ENCODE measurements around the gene SPSB4.
"Not testable (repeated sequence)": the region's sequence is repeated elsewhere in the genome, so short reads cannot be mapped to it uniquely, and the experiment has no call there.

Gene SPSB4

DNA sequence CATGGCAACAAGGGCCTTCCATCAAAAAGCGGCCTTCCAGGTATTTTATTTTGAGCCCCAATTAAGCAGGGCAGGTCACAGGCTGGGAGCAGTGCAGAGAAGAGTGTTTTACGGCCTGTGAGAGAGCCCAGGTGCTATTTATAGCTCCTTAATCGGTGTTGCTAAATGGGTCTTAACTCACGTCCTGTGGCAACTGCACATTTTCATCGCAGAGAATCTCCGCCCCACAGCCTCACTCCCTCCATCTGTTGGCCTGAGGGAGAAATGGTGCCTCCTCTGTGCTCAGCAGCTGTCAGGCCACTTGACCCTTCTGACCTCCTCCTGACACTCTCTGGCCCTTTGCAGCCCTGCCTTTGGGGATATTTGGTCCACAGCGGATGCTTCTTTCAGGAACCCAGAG is 58.6 kb downstream of the SPSB4 start:
- H3K79me2 ChIP-seq (ENCODE audit: insufficient read depth, low read depth): no peaks in the 10 kb centered on the region
- no peak overlapping the region for H3K27ac ChIP-seq
- no peaks in the 10 kb centered on the region for H3K36me3 ChIP-seq (ENCODE audit: insufficient read depth)
- H3K4me1 ChIP-seq (ENCODE audit: low read depth, poor library complexity, severe bottlenecking): no peaks in the 10 kb centered on the region
- no peak overlapping the region for H3K4me3 ChIP-seq (IDR thresholded peaks at IDR 0.05; ENCODE audit: insufficient read depth, low read depth, low read length)
- H4K20me1 ChIP-seq (ENCODE audit: insufficient read depth): no peaks in the 10 kb centered on the region
- no peak overlapping the region for H3K9ac ChIP-seq
- TF ChIP-seq, protein P1, sequence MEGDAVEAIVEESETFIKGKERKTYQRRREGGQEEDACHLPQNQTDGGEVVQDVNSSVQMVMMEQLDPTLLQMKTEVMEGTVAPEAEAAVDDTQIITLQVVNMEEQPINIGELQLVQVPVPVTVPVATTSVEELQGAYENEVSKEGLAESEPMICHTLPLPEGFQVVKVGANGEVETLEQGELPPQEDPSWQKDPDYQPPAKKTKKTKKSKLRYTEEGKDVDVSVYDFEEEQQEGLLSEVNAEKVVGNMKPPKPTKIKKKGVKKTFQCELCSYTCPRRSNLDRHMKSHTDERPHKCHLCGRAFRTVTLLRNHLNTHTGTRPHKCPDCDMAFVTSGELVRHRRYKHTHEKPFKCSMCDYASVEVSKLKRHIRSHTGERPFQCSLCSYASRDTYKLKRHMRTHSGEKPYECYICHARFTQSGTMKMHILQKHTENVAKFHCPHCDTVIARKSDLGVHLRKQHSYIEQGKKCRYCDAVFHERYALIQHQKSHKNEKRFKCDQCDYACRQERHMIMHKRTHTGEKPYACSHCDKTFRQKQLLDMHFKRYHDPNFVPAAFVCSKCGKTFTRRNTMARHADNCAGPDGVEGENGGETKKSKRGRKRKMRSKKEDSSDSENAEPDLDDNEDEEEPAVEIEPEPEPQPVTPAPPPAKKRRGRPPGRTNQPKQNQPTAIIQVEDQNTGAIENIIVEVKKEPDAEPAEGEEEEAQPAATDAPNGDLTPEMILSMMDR (conservative IDR thresholded peaks at IDR 0.05; ENCODE audit: low read depth, low read length): no peak
- no peak overlapping the region for H2AFZ ChIP-seq (ENCODE audit: low read depth)
- H3K27me3 ChIP-seq (ENCODE audit: insufficient read depth, low read depth): no peaks in the 10 kb centered on the region
- H3K4me2 ChIP-seq: no peak overlapping the region

DNA sequence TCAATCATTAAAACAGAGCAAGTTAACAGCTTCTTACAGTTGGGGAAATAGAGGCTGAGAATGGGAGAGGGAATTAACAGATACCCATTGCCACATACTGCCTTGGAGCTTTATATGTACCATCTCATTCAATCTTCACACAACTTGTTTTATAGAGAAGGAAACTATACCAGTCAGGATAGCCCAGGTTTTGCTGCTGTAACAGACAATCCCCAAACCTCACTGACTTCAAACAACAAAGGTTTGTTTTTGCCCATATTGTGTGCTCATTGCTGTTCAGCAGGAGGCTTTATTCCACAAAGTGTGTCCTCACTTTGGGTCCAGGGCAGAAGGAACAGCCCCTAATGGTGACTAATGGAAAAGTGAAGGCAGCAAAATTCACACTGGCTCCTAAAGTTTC is 59.2 kb downstream of the SPSB4 start:
- Histone ChIP-seq H3K27me3 (ENCODE audit: insufficient read depth, low read depth) (no peaks in the 10 kb centered on the region), H3K27ac (no peak overlapping the region), H4K20me1 (ENCODE audit: insufficient read depth) (no peaks in the 10 kb centered on the region), H3K4me1 (ENCODE audit: low read depth, poor library complexity, severe bottlenecking) (no peaks in the 10 kb centered on the region), H3K4me3 (IDR thresholded peaks at IDR 0.05; ENCODE audit: insufficient read depth, low read depth, low read length) (no peak overlapping the region), H3K36me3 (ENCODE audit: insufficient read depth) (no peaks in the 10 kb centered on the region), H2AFZ (ENCODE audit: low read depth) (no peak overlapping the region), H3K9ac (no peak overlapping the region), H3K4me2 (no peak overlapping the region), H3K79me2 (ENCODE audit: insufficient read depth, low read depth) (no peaks in the 10 kb centered on the region)
- TF ChIP-seq, protein P1 (conservative IDR thresholded peaks at IDR 0.05; ENCODE audit: low read depth, low read length): no peak

DNA sequence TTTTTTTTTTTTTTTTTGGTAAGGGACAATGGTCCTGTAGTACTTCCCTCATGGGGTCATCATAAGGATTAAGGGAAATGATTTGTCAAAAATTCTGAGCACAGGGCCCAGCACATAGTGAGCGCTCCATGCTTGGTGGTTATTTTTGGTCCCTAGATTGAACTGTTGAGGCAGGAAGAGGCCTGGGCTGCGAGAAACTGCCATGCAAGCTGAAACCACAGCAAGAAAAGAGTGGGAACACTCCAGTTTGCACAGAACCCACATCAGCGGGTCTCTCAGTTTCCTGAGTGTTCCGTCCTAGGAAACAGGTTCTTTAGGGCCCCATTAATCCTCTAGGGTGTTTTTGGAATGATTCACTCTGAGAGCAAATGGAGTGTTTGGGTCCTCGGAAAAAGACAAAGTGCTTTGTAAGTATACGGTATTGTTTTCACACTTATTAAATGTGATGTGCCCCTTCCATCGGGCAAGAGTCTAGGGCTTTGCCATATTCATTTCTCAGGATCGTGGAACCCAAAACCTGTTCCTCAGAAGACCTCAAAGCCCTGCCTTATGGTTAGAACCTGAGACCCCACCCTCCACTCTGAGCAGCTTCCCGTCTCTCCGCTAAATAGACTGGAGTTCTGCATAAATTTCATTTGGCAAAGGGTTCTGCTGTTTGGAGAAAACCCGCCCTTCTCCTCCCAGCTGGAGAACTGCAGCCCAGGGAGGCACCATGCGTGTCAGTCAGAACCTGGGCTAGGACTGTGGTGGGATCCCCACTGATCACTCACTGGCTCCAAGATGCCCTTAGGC is 60.4 kb downstream of the SPSB4 start:
- H3K79me2 ChIP-seq (ENCODE audit: insufficient read depth, low read depth): no peaks in the 10 kb centered on the region
- H4K20me1 ChIP-seq (ENCODE audit: insufficient read depth): no peaks in the 10 kb centered on the region
- no peak overlapping the region for H3K27ac ChIP-seq
- H3K4me2 ChIP-seq: no peak overlapping the region
- H3K27me3 ChIP-seq (ENCODE audit: insufficient read depth, low read depth): no peaks in the 10 kb centered on the region
- TF ChIP-seq, protein P1 (conservative IDR thresholded peaks at IDR 0.05; ENCODE audit: low read depth, low read length): no peak
- H2AFZ ChIP-seq (ENCODE audit: low read depth): no peak overlapping the region
- no peak overlapping the region for H3K4me3 ChIP-seq (IDR thresholded peaks at IDR 0.05; ENCODE audit: insufficient read depth, low read depth, low read length)
- no peak overlapping the region for H3K9ac ChIP-seq
- H3K4me1 ChIP-seq (ENCODE audit: low read depth, poor library complexity, severe bottlenecking): no peaks in the 10 kb centered on the region
- no peaks in the 10 kb centered on the region for H3K36me3 ChIP-seq (ENCODE audit: insufficient read depth)

DNA sequence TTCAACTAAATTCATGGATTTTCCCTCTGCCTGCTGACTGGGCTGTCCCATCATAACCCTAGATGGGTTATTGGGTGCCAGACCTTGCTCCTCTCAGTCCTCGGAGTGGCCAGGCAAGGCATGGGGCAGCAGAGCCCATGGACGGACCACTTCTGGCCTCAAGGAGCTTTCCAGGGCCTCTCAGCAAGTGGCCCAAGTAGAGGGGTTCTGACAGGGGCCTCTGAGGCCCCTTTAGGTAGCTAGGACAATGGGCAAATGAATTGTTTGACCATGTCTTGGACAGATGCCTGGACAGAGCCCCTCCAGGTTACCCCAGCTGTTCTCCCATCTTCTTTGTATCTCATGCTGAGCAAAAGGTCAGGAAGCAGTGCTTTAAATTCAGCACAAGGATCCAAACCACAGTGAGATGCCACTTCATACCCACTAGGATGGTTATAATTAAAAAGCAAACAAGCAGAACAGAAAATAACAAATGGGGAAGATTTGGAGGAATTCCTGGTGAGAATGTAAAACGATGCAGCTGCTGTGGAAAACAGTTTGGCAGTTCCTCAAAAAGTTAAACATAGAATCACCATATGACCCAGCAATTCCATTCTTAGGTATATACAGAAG is 61.6 kb downstream of the SPSB4 start:
- H3K79me2 ChIP-seq (ENCODE audit: insufficient read depth, low read depth): no peaks in the 10 kb centered on the region
- TF ChIP-seq, protein P1 (conservative IDR thresholded peaks at IDR 0.05; ENCODE audit: low read depth, low read length): no peak
- H3K4me3 ChIP-seq (IDR thresholded peaks at IDR 0.05; ENCODE audit: insufficient read depth, low read depth, low read length): no peak overlapping the region
- H3K27me3 ChIP-seq (ENCODE audit: insufficient read depth, low read depth): no peaks in the 10 kb centered on the region
- no peak overlapping the region for H3K27ac ChIP-seq
- H3K9ac ChIP-seq: no peak overlapping the region
- H3K4me2 ChIP-seq: no peak overlapping the region
- H4K20me1 ChIP-seq (ENCODE audit: insufficient read depth): no peaks in the 10 kb centered on the region
- H3K36me3 ChIP-seq (ENCODE audit: insufficient read depth): no peaks in the 10 kb centered on the region
- no peaks in the 10 kb centered on the region for H3K4me1 ChIP-seq (ENCODE audit: low read depth, poor library complexity, severe bottlenecking)
- no peak overlapping the region for H2AFZ ChIP-seq (ENCODE audit: low read depth)

DNA sequence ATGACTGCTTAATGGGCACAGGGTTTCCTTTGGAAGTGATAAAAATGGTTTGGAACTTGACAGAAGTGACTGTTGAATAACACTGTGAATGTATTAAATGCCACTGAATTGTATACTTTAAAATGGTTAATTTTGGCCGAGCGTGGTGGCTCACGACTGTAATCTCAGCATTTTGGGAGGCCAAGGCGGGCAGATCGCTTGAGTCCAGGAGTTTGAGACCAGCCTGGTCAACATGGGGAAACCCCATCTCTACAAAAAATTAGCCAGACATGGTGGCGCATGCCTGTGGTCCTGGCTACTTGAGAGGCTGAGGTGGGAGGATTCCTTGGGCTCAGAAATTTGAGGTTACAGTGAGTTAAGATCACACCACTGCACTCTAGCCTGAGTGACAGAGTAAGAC is 62.5 kb downstream of the SPSB4 start:
- not testable (repeated sequence) for H3K79me2 ChIP-seq (ENCODE audit: insufficient read depth, low read depth); H3K4me1 ChIP-seq (ENCODE audit: low read depth, poor library complexity, severe bottlenecking)

More for the DNA sequence above, 62.5 kb downstream of the SPSB4 start:
- H4K20me1 ChIP-seq (ENCODE audit: insufficient read depth); H3K27ac ChIP-seq; H3K36me3 ChIP-seq (ENCODE audit: insufficient read depth); H3K4me3 ChIP-seq (IDR thresholded peaks at IDR 0.05; ENCODE audit: insufficient read depth, low read depth, low read length); H3K9ac ChIP-seq; H3K27me3 ChIP-seq (ENCODE audit: insufficient read depth, low read depth); H3K4me2 ChIP-seq; H2AFZ ChIP-seq (ENCODE audit: low read depth): not testable (repeated sequence)
